H1 (cell line): ENCODE data around the gene MATN1. TPM values are rescaled to one million over a fixed set of nuclear protein-coding genes. Genes with fewer than 3 reads are reported as not detected.

Experiments
- CTCF ChIA-PET: fragments of 300-600 bp; sonication (Branson Sonifier 250); formaldehyde crosslinking; loops from one replicate; lab custom pipeline; 2021; ENCODE audit not compliant: partially characterized antibody; lab: Charles Lee
- POLR2A ChIA-PET: fragments of 300-600 bp; sonication (Branson Sonifier 250); formaldehyde crosslinking; loops from one replicate; lab custom pipeline; 2021; ENCODE audit warnings: inconsistent platforms; ENCODE audit not compliant: partially characterized antibody; lab: Charles Lee
- DNase-seq, 2 experiments: peaks; one replicate each; pipeline versions ENCODE4 v3.0.0 to v3.0.0-alpha.2; 2010 to 2022; ENCODE audit warnings: low spot score in 2 of 2, low read depth in 1 of 2, mixed read lengths in 1 of 2
- FAIRE-seq: peaks from 2 replicates; lab custom pipeline; 2011; peaks lifted over from hg19 to GRCh38; lab: Jason Lieb, UNC
- H2AFZ ChIP-seq: 2 replicates; pipeline ENCODE4 v1.8.1; 2012; ENCODE audit warnings: low read length, inconsistent platforms
- H2AK5ac ChIP-seq: 2 replicates; pipeline ENCODE4 v1.6.1; 2013; ENCODE audit warnings: low read depth, low read length
- H2BK120ac ChIP-seq: replicated peaks from 2 replicates; pipeline ENCODE3; 2013; ENCODE audit warnings: low read depth, low read length, inconsistent platforms
- H2BK12ac ChIP-seq: 2 replicates; pipeline ENCODE4 v1.6.1; 2013; ENCODE audit warnings: low read depth, low read length
- H2BK15ac ChIP-seq: 2 replicates; pipeline ENCODE4 v1.6.1; 2013; ENCODE audit warnings: low read length
- H2BK20ac ChIP-seq: 2 replicates; pipeline ENCODE4 v1.6.1; 2013; ENCODE audit warnings: low read length
- H2BK5ac ChIP-seq: 2 replicates; pipeline ENCODE4 v1.6.1; 2013; ENCODE audit warnings: low read depth, low read length
- H3K14ac ChIP-seq: 2 replicates; pipeline ENCODE4 v1.6.1; 2013; ENCODE audit warnings: inconsistent platforms; ENCODE audit not compliant: insufficient read length
- H3K18ac ChIP-seq: 2 replicates; pipeline ENCODE4 v1.6.1; 2013; ENCODE audit warnings: low read length; ENCODE audit errors: extremely low read depth
- H3K23ac ChIP-seq: 2 replicates; pipeline ENCODE4 v1.6.1; 2013; ENCODE audit warnings: inconsistent platforms; ENCODE audit not compliant: insufficient read length
- H3K23me2 ChIP-seq: 2 replicates; pipeline ENCODE4 v1.6.1; 2013; ENCODE audit warnings: low read depth, low read length
- H3K27ac ChIP-seq: 2 replicates; pipeline ENCODE4 v1.6.1; 2011; ENCODE audit warnings: low read depth, low read length, inconsistent platforms
- H3K27me3 ChIP-seq, 4 experiments: replicated peaks in 1 of 4; 1 replicate in 1 of 4; 2 replicates in 3 of 4; pipeline versions ENCODE4 v1.6.1 to v1.8.1; 2011 to 2013; ENCODE audit warnings: low read length in 3 of 4, mild to moderate bottlenecking in 3 of 4, inconsistent platforms in 2 of 4, mixed read lengths in 2 of 4, moderate library complexity in 1 of 4; ENCODE audit not compliant: control insufficient read depth in 3 of 4, insufficient read depth in 3 of 4; ENCODE audit errors: extremely low read depth in 1 of 4
- H3K36me3 ChIP-seq, 4 experiments: 2 replicates each; pipeline versions ENCODE4 v1.6.1 to v1.8.1; 2011 to 2013; ENCODE audit warnings: mild to moderate bottlenecking in 4 of 4, low read length in 3 of 4, moderate library complexity in 2 of 4, control low read depth in 1 of 4, inconsistent platforms in 1 of 4; ENCODE audit not compliant: insufficient read depth in 4 of 4, control insufficient read depth in 2 of 4
- H3K4ac ChIP-seq: replicated peaks from 2 replicates; pipeline ENCODE3; 2013; ENCODE audit warnings: low read length, low read depth, mixed read lengths, inconsistent platforms; ENCODE audit not compliant: insufficient read length
- H3K4me1 ChIP-seq, 4 experiments: replicated peaks in 1 of 4; 1 replicate in 1 of 4; 2 replicates in 3 of 4; pipeline versions ENCODE4 v1.6.1 to v1.8.1; 2011 to 2013; ENCODE audit warnings: low read length in 3 of 4, inconsistent platforms in 2 of 4, mixed read lengths in 1 of 4; ENCODE audit not compliant: insufficient read depth in 4 of 4, control insufficient read depth in 3 of 4
- H3K4me2 ChIP-seq, 2 experiments: 2 replicates each; pipeline versions ENCODE4 v1.6.1 to v1.8.1; 2011 to 2013; ENCODE audit warnings: low read depth in 2 of 2, low read length in 2 of 2, control low read depth in 1 of 2, inconsistent platforms in 1 of 2, mild to moderate bottlenecking in 1 of 2; ENCODE audit not compliant: insufficient read depth in 1 of 2
- H3K4me3 ChIP-seq, 4 experiments: fragments of 200-600, 300-600 bp in 1 of 4; sonication (generic), shearing (Covaris generic), sonication (Bioruptor Twin) in 1 of 4; 2 replicates each; pipeline versions ENCODE4 v1.5.1 to v1.8.1; 2011 to 2016; ENCODE audit warnings: low read length in 4 of 4, low read depth in 3 of 4, control low read depth in 2 of 4, inconsistent platforms in 2 of 4, mild to moderate bottlenecking in 2 of 4, mixed read lengths in 1 of 4, moderate library complexity in 1 of 4; ENCODE audit not compliant: insufficient read depth in 2 of 4; ENCODE audit errors: extremely low read depth in 1 of 4
- H3K56ac ChIP-seq: replicated peaks from 2 replicates; pipeline ENCODE3; 2013; ENCODE audit warnings: low read depth, mild to moderate bottlenecking, mixed read lengths, low read length, inconsistent platforms; ENCODE audit not compliant: insufficient read length
- H3K79me1 ChIP-seq: 2 replicates; pipeline ENCODE4 v1.6.1; 2013; ENCODE audit warnings: low read depth, low read length, control low read depth
- H3K79me2 ChIP-seq, 2 experiments: 2 replicates each; pipeline versions ENCODE4 v1.6.1 to v1.8.1; 2012 to 2013; ENCODE audit warnings: low read length in 2 of 2, mild to moderate bottlenecking in 2 of 2, inconsistent platforms in 1 of 2; ENCODE audit not compliant: insufficient read depth in 2 of 2, control insufficient read depth in 1 of 2
- H3K9ac ChIP-seq, 4 experiments: replicated peaks in 1 of 4; 1 replicate in 1 of 4; 2 replicates in 3 of 4; pipeline versions ENCODE4 v1.6.1 to v1.8.1; 2011 to 2013; ENCODE audit warnings: low read depth in 3 of 4, low read length in 3 of 4, control low read depth in 2 of 4, mild to moderate bottlenecking in 2 of 4, moderate library complexity in 2 of 4, inconsistent platforms in 1 of 4; ENCODE audit errors: extremely low read depth in 1 of 4
- H3K9me3 ChIP-seq, 2 experiments: 2 replicates each; pipeline versions ENCODE4 v1.6.1 to v1.8.1; 2012 to 2013; ENCODE audit warnings: mild to moderate bottlenecking in 2 of 2, moderate library complexity in 2 of 2, control low read depth in 1 of 2, inconsistent platforms in 1 of 2, low read depth in 1 of 2, low read length in 1 of 2, mixed read lengths in 1 of 2; ENCODE audit not compliant: insufficient read depth in 2 of 2
- H4K20me1 ChIP-seq, 2 experiments: replicated peaks in 1 of 2; 2 replicates each; pipeline versions ENCODE3 to v1.8.1; 2011 to 2013; ENCODE audit warnings: inconsistent platforms in 2 of 2, low read length in 2 of 2, mild to moderate bottlenecking in 1 of 2; ENCODE audit not compliant: insufficient read depth in 2 of 2, control insufficient read depth in 1 of 2
- H4K5ac ChIP-seq: 2 replicates; pipeline ENCODE4 v1.6.1; 2013; ENCODE audit warnings: low read length, low read depth, mixed read lengths, inconsistent platforms; ENCODE audit not compliant: insufficient read length
- H4K8ac ChIP-seq: 2 replicates; pipeline ENCODE4 v1.8.0; 2013; ENCODE audit warnings: mild to moderate bottlenecking, moderate library complexity, low read length, inconsistent platforms; ENCODE audit not compliant: insufficient read depth; ENCODE audit errors: extremely low read depth
- H4K91ac ChIP-seq: replicated peaks from 2 replicates; pipeline ENCODE3; 2013; ENCODE audit warnings: low read length, mixed read lengths, inconsistent platforms; ENCODE audit not compliant: insufficient read length
- SIRT6 ChIP-seq: IDR thresholded peaks from one replicate; pipeline ENCODE4 v1.7.1; 2012; ENCODE audit warnings: low read length, inconsistent platforms
- ZNF274 ChIP-seq: IDR thresholded peaks from 2 replicates; pipeline ENCODE4 v1.7.0; 2012; ENCODE audit warnings: low read length, borderline replicate concordance; ENCODE audit errors: extremely low read depth
- WGBS, 2 experiments: shearing (Covaris generic) in 1 of 2; methylation state at CpG; one replicate each; pipeline versions ENCODE4 v1.1.6 to v1.1.7; 2013 to 2015; ENCODE audit warnings: low lambda C conversion rate in 2 of 2, mixed read lengths in 2 of 2, inconsistent platforms in 1 of 2, low coverage in 1 of 2, missing lambda C conversion rate in 1 of 2; ENCODE audit not compliant: insufficient replicate concordance in 2 of 2, insufficient coverage in 1 of 2, insufficient read length in 1 of 2; ENCODE audit errors: extremely low coverage in 1 of 2, missing lambda C conversion rate in 1 of 2; 5-methylcytosine and 5-hydroxymethylcytosine counted together
- polyA plus RNA-seq, 7 experiments: library from polyadenylated mRNA; depleted of rRNA in 3 of 7; stranded (reverse) in 5 of 7; unstranded in 2 of 7; fragments of >200 nt in 5 of 7; fragments of 200-250 nt in 2 of 7; gene quantifications; 1 replicate in 5 of 7; 2 replicates in 1 of 7; 4 replicates in 1 of 7; pipeline versions ENCODE4 v1.2.1 to v1.2.3, GENCODE V29; 2011 to 2013; ENCODE audit warnings: missing spikeins in 2 of 7, mixed read lengths in 2 of 7
- total RNA-seq: library from RNA; stranded (reverse); fragmentation: NEBNext Ultra II Directional; extraction: Animal tissue kit (Norgen Biotek cat#: 25700); gene quantifications from 2 replicates; pipeline ENCODE4 v1.2.1, GENCODE V29; 2021

Gene MATN1
- total and polyA plus RNA-seq, 2 of the 8 experiments (the other 6 are each of a cell fraction or from before 2014, with no cell fraction given), result 0.12 to 0.28 TPM

DNA sequence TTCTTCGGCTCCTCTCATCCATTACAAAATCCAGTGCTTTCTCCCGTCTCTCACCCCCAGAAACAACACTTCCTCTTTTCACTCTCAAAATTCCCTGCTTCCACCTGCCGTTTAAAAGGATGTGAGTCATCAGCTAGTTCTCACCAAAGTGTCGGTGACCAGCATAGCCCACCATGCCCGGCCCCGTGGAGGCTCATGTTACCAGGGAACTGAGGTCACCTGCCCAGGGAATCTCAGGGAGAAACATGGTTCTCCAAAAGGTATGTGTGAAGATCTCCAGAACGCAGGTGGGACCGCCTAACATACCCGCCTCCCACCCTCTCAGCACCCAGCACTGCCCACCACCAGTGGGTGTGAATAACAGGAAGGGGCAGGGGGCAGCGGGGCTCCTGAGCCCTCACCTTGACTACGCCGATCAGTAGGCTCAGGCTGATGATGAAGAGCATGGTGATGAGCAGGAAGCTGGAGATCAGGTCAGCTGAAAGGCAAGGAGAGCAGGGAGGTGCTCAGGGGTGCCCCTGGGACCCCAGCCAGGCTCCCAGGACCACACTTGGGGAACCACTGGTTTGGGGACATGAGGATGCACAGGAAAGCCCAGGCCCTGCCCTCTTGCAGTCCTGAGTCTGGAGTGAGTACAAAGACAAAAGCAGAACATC, 18.0 kb upstream of the MATN1 start:
- POLR2A ChIA-PET, result no interaction called here
- H3K23me2 ChIP-seq, result no peaks in the 10 kb centered on the region; the same call in 1 of the 2 replicates

More for the DNA sequence above, 18.0 kb upstream of the MATN1 start:
- Histone ChIP-seq H3K79me1 (no peaks in the 10 kb centered on the region), H4K20me1 (no peaks in the 10 kb centered on the region), H4K91ac (peak overlapping the region; percentile 81), H3K9ac (no peak overlapping the region), H3K4me2 (no peak overlapping the region), H3K36me3 (no peaks in the 10 kb centered on the region), H3K23ac (no peak overlapping the region), H2BK5ac (0 out of 2 replicates have a peak overlapping the region, but pooled peaks have one; percentile 20), H3K4ac (no peak overlapping the region), H3K9me3 (no peaks in the 10 kb centered on the region), H2BK120ac (no peak overlapping the region), H2AK5ac (no peak overlapping the region), H3K56ac (peak overlapping the region; percentile 12), H3K18ac (no peak overlapping the region), H3K79me2 (no peaks in the 10 kb centered on the region), H2BK15ac (no peak overlapping the region), H3K4me3 (no peak overlapping the region), H3K27ac (no peak overlapping the region), H3K14ac (no peak overlapping the region), H2BK20ac (no peak overlapping the region), H2AFZ (no peak overlapping the region), H4K5ac (no peak overlapping the region), H3K4me1 (peaks cover 0 to 5% (median 0%) of the 10 kb centered on the region in 4 experiments; a peak in 2 of 7 replicates), H4K8ac (no peak overlapping the region; the same call in 1 of the 2 replicates), H2BK12ac (peak overlapping the region; percentile 81; the same call in 1 of the 2 replicates), H3K27me3 (no peaks in the 10 kb centered on the region)
- 78% methylated on average over 11 of the region's 12 CpGs; no CpG with 5 or more reads in 1 of the 2 experiments for WGBS, 2 experiments
- FAIRE-seq (no peak), DNase-seq (no peak)
- CTCF ChIA-PET, result interaction anchor here (0.8 to 55.1 kb wide), 5 partner anchors 1 to 681 kb away, joined by 3 to 1640 read pairs (median 3); partner anchors contain the start of genes LAPTM5 and MATN1
- TF ChIP-seq SIRT6 (no peak), ZNF274 (no peak)
